D721Med (cell line): ENCODE results near the gene MCF2.

Experiments
- DNase-seq: peaks from one replicate; pipeline ENCODE4 v3.0.0; 2011; ENCODE audit warnings: low spot score; ENCODE audit not compliant: insufficient read length
- FAIRE-seq: peaks from 2 replicates; lab custom pipeline; 2011; peaks lifted over from hg19 to GRCh38; lab: Jason Lieb, UNC
- CTCF ChIP-seq: IDR thresholded peaks from 2 replicates; pipeline ENCODE4 v1.5.1; 2012; ENCODE audit warnings: mild to moderate bottlenecking, control low read depth; ENCODE audit not compliant: insufficient read depth; ENCODE audit errors: missing control alignments

Gene MCF2

DNA sequence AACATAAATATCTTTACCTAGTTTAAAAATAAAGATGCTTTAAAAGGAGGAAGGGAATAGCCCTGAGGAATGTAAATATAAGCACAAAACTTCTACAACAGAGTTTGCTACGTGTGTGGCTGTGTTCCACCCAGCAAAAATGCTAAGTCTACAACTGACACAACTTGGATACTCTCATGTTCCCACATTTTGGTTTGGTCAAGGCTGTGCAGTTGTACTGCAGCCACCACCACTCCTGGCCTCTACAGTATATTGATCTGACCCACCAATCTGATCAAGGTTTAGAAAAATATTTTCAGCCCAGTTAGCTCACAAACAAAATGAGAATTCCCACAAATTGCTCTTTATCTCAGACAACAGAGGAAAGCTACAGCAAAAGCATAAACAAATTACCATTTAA lies 165.3 kb downstream of the MCF2 start:
- DNase-seq (no peak), FAIRE-seq (no peak)
- no peak for TF ChIP-seq CTCF

DNA sequence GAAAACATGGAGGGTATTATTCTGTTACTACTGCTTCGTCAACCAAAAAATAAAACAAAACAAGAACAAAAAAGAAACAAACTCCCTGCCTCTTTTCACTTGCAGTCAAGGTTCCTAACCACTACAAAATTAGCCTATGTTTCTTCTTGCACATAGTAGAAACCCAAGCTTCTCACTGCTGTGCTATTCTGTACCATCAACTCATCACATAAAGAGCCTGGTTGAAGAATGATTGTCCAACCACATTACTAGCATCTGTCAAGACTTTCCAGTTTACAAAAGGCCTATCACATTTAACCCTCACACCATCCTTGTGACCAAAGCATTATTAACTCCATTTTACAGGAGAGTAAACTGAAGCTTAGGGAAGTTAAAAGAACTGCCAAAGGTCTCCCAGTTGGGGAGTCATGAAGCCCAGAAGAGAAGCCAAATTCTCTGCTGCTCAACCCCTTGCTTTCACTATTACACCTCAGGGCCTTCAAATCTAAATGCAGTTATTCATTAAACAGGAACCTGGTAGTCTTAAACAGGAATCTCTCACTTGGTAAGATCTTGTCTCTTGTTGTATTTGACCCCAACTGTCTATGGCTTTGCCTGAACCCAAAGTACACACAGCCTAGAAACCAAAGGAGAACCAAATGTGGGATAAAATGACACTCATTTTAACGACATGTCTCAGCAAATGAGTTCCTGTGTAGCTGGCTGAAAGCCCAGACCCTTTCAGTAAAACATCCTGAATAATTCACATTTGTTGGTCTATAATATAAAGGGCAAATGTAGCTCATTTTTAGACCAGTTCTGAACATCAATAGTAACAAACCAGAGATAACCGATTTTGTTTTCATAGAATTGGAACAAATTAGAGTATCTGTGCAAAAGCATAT lies 168.8 kb downstream of the MCF2 start:
- TF ChIP-seq CTCF: no peak
- DNase-seq (no peak), FAIRE-seq (no peak)

GRCh38 chrX:139533444-139533843 lies 174.5 kb downstream of the MCF2 start:
- no peak for TF ChIP-seq CTCF

GRCh38 chrX:139532834-139533233 lies 175.1 kb downstream of the MCF2 start:
- TF ChIP-seq CTCF: no peak
- no peak for DNase-seq
- no peak for FAIRE-seq

More at GRCh38 chrX:139533444-139533843, 174.5 kb downstream of the MCF2 start:
- no peak for DNase-seq
- no peak for FAIRE-seq
